Cardiac fibroblast (primary cell): ENCODE measurements around the gene TSPEAR.
A peak's percentile ranks its signal among the peaks of the same experiment; 100 is the strongest.

Experiments used
- DNase-seq, 2 donors: peaks; one replicate each; pipeline versions ENCODE4 v3.0.0 to v3.0.0-alpha.2; 2010; ENCODE audit warnings: low read depth in 2 of 2
- H3K4me3 ChIP-seq, 2 donors: replicated peaks in 1 of 2; 1 replicate in 1 of 2; 2 replicates in 1 of 2; pipeline ENCODE4 v1.5.1; 2011; ENCODE audit warnings: low read depth in 2 of 2, low read length in 2 of 2, mild to moderate bottlenecking in 2 of 2, moderate library complexity in 1 of 2
- TF ChIP-seq, protein P1 (sequence below): IDR thresholded peaks from one replicate; pipeline ENCODE4 v1.5.1; 2011; ENCODE audit warnings: low read depth, mild to moderate bottlenecking, low read length, inconsistent platforms

TSPEAR gene

DNA sequence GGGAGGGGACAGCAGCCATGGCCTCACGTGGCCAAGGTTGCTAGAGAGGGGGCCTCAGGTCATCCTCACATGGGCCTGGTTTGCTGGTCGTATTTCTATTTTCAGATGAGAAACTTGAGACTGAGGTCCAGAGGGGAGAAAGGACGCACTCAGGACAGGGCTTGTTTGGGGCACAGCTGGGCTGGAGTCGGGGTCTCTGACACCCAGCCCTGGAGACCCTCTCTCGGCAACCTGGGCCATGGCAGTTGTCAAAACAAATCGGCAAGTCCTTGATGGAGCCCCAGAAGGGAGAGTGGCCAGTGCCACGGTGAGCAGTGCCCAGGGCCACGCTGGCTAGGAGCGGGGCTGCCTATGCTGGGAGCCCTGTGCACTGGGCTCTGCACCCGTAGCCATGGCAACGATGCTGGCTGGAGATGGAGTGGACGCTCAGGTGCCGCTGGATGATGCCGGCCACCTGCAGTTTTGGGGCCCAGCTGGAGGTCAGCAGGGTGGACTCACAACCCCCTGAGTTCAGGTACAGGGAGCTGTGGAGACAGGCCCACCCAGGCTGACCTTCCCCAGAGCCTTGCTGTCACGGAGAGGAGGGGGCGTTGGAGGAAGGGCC lies 244.9 kb downstream of the TSPEAR start:
- DNase-seq = no peak
- H3K4me3 ChIP-seq = no peak overlapping the region

DNA sequence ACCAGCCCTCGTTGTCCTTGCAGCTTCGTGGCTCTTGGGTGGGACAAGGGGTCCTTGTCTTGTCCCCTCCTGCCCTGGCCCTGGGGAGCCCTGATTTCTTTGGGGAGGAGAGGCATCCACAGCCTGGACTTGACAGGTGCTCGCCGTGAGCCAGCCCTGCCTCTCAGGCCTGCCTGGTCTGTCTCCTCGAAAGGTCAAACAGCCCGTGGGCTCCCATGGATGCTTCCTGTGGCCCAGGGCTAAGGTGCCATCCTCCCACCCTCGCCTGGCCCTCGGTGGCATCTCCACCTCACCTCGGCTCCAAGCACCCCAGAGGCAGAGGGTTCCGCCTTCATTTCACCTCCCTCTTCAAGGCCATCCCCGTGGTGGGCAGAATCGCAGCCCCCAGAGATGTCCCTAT lies 247.0 kb downstream of the TSPEAR start:
- TF ChIP-seq, protein P1, sequence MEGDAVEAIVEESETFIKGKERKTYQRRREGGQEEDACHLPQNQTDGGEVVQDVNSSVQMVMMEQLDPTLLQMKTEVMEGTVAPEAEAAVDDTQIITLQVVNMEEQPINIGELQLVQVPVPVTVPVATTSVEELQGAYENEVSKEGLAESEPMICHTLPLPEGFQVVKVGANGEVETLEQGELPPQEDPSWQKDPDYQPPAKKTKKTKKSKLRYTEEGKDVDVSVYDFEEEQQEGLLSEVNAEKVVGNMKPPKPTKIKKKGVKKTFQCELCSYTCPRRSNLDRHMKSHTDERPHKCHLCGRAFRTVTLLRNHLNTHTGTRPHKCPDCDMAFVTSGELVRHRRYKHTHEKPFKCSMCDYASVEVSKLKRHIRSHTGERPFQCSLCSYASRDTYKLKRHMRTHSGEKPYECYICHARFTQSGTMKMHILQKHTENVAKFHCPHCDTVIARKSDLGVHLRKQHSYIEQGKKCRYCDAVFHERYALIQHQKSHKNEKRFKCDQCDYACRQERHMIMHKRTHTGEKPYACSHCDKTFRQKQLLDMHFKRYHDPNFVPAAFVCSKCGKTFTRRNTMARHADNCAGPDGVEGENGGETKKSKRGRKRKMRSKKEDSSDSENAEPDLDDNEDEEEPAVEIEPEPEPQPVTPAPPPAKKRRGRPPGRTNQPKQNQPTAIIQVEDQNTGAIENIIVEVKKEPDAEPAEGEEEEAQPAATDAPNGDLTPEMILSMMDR = no peak
- H3K4me3 ChIP-seq = no peak overlapping the region
- DNase-seq = no peak

More for the DNA sequence above, 244.9 kb downstream of the TSPEAR start:
- TF ChIP-seq, protein P1 = no peak

DNA sequence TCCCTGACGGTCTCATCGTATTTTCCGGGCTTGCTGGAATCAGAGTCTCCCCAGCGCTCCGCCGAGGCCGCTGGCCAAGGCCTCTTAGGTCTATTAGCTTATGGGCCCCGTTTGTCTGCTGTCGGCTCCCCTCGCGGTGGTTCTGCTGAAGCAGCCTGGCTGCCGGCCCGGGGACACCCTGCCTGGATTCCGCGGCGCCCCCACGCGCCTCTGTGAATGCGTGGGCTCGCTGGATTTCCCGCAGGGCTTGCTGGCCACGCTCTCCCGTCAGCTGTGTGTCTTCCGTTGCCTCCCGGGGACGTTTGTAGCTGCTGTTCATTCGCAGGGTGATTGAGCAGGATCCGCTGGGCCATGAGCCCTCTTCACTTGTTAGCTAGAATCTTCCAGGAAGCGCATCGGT lies 247.6 kb downstream of the TSPEAR start:
- no peak overlapping the region for H3K4me3 ChIP-seq
- TF ChIP-seq, protein P1 = no peak
- DNase-seq = peak in 1 of 2 donors; percentile 24

DNA sequence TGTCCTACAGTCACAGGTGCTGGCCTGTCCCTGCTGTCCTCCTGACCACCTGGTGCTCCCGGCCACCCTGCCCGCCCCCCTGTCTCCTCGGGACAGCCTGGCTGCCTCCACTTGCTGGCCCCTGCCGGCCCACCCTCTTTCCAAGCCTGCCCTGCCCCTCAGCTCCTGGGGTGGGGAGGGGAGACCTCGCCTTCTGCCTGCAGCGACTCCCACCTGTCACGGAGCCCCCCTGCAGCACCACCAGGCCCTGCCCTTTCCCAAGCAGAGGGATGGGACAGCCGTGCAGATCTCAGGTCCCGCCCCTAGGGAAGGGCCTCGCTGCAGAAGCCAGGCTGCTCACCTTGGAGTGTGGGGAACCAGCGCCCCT lies 248.6 kb downstream of the TSPEAR start:
- H3K4me3 ChIP-seq = no peak overlapping the region
- TF ChIP-seq, protein P1 = no peak
- no peak for DNase-seq

DNA sequence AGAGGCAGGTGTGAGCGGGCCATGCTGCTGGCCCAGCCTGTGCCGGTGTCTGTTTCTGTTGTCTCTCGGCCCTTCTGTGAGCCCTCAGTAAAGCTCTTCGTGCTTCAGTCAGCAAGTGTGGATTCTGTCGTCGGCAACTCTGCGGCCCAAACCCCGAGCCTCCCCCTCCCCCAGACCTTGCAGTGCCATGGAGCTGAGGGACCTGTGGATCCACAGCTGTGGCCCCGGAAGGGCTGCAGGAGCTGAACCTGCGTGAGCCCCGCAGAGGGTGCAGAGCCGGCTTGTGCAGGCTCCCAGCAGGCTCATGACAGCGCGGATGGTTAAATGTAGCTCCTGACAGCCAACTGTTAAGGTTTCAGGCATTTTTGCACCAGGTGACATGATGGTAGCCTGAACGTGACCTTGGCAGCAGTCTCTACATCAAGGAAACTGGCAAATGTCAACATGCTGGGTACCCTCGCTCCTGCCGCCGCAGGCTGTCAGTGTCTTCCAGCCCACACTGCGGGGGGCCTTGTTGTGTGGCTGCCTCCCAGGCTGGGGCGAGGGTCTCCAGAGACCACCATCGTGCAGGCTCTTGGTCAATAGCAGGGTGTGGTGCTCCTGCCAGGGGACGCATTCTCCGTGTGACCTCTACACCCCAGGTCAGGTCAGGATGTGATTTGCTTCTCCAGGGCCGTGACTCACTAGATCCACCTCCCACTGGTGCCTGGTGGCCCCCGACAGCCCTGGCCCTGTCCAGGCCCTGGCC lies 249.1 kb downstream of the TSPEAR start:
- H3K4me3 ChIP-seq = no peak overlapping the region
- TF ChIP-seq, protein P1 = no peak
- no peak for DNase-seq

DNA sequence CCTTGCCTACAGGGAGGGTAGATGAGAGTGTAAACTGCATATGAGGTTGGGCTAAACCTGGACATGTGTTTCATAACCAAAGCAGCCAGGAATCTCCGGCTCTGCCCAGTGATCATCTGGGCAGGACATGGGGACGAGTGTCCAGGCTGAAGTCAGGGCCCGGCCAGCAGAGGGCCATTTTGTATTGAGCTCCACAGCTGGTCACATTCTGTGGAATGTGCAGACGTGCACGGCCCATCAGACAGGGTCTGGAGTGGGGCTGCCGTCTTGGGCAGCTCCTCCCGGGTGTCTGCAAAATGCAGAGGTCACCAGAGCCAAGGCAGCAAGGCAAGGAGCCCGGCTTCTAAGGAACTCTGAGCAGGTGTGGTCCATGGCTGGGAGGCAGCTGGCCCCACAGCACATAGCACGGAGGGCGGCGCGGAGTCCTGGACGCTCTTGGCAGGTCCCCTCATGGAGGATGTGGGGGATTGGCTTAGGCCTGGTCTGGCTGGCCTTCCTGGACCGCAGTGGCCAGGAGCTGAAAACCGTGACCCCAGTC lies 249.8 kb downstream of the TSPEAR start:
- DNase-seq = no peak
- TF ChIP-seq, protein P1 = no peak
- no peak overlapping the region for H3K4me3 ChIP-seq
